GM21381 (cell line): Measurements from ENCODE around the gene ELF1.
"Not testable (repeated sequence)": the region's sequence is repeated elsewhere in the genome, so short reads cannot be mapped to it uniquely, and the experiment has no call there.

Experiments used
- ATAC-seq: cut with Tn5 transposase; IDR thresholded peaks from one replicate; pipeline ENCODE4 v1.9.1; 2021; ENCODE audit warnings: mild to moderate bottlenecking, moderate library complexity; ENCODE audit not compliant: unreplicated experiment

Gene ELF1

DNA sequence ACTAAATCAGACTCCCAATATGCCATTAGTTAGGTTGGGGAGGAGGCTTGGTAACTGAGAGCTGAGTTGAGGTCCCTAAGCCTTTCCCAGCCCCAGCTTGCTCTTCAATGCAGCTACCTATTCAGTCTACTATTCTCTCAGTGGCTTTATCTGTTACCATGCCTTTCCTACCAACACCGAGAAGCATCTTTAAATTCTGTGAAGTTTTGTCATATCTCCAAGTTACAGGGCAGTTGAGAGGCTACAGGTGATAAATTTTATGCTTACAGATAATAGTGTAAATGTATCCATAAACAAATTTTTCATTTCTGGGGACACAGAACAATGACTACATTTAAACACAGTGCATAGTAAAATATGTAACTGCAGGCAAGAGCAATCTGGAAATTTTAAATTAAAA, 110.6 kb downstream of the ELF1 start:
- no peak for ATAC-seq

DNA sequence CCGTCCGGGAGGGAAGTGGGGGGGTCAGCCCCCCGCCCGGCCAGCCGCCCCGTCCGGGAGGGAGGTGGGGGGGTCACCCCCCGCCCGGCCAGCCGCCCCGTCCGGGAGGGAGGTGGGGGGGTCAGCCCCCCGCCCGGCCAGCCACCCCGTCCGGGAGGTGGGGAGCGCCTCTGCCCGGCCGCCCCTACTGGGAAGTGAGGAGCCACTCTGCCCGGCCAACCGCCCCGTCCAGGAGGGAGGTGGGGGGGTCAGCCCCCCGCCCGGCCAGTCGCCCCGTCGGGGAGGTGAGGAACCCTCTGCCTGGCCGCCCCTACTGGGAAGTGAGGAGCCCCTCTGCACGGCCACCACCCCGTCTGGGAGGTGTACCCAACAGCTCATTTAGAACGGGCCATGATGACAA, 118.1 kb downstream of the ELF1 start:
- not testable (repeated sequence) for ATAC-seq

DNA sequence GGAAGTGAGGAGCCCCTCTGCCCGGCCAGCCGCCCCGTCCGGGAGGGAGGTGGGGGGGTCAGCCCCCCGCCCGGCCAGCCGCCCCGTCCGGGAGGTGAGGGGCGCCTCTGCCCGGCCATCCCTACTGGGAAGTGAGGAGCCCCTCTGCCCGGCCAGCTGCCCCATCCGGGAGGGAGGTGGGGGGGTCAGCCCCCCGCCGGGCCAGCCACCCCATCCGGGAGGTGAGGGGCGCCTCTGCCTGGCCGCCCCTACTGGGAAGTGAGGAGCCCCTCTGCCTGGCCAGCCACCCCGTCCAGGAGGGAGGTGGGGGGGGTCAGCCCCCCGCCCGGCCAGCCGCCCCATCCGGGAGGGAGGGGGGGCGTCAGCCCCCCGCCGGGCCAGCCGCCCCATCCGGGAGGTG, 118.5 kb downstream of the ELF1 start:
- not testable (repeated sequence) for ATAC-seq

DNA sequence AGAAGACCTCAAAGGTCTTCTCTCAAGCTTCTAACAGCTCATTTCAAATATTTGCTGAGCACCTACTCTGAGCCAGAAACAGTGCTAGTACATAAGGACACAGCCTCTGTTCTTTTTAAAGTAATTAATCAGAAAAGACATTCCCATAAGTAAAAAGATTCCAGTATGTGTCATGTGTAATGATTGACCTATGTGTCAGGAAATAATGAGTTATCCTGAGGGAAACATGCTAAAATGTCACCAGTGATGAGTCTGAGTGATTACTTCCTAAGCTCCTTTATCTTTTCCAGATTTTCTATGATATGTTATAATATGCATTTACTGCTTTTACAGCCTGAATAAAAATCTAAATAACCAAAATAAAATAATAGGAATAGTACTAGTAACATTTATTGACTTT, 122.1 kb downstream of the ELF1 start:
- ATAC-seq: no peak

DNA sequence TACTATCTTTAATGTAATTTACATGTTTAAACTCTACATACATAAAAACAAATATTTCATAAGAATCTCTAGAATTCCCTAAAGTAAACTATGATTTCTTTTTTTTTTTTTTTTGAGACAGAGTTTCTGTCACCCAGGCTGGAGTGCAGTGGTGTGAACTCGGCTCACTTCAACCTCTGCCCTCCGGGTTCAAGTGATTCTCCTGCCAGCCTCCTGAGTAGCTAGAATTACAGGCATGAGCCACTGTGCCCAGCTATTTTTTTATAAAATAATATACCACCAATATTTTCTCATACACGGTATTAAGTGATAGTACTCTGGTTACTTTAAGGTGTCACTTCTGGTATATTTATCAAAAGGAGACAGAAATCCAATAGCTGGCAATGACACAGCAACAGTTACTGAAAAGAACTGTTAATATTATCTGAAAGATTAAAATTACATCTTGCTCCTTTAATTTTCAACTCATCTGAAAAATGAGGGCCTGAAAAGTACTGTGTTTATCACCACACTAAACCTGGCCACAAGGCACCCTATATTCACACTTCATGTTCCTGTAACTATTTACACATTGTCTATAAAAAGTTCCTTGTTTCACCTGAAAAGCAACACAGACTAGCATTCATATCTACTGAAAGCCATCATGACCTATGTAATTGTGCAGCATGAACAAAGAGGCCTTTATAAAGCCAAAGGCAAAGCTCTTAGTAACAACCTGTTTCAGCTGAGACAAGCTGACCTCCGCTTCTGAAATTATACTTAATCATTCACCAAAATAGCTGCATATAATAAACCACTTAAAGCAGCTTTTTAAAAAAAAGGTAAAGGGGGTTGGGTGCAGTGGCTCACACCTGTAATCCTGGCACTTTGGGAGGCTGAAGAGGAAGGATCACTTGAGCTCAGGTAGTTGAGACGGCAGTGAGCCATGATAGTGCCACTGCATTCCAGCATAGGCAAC, 123.6 kb downstream of the ELF1 start:
- ATAC-seq: no peak

DNA sequence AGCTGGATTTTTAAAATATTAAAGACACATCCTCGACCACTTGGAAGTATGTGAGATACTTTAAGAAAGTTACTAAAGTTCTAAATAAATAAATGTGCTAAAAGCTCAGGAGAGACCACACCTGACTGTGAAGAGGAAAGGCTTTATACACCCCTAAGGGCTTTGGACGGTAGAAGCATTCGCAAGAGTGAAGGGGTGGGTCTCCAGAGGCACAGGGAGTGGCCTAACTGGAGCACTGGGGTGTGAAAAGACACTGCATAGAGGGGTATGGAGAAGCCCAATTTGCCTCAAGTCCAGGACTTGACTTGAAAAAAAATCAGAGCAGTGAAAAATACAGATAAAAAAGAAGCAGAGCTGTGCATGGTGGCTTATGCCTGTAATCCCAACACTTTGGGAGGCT, 125.5 kb downstream of the ELF1 start:
- ATAC-seq: not testable (repeated sequence)

DNA sequence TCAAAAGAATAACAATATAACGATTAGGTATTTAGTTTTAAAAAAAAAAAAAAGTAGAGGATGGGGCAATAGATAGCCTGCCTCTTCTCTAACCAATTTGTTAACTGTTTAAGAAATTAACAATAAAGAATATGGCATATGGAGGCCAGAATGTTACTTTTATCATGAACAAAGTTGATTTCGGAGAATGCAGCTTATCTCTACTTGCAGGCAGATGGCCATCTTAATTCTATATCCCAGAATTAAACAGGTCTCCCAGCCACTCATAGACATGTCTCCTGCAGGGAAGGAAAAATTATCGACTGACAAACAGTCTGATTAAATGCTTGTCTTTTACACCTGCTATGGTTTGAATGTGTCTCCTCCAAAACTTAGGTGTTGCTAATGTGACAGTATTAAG, 133.1 kb downstream of the ELF1 start:
- no peak for ATAC-seq

DNA sequence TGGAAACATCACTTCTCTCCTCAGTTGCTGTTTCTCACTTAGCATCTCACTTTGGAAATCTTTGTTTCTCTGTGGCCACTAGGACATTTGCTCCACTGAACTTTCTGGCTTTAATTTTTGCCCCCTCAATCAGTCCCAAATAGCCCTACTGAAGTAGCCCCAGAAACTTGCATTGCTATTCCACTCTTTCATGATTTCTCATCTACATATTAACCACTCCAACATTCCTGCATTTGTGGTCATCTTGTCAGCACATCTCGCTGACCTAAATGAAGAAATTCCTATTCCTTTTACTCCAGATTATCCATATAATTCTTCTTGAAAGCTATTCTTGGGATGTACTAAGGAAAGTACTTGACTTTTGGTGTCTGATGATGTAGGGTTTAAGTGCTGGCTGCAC, 134.9 kb downstream of the ELF1 start:
- ATAC-seq: not testable (repeated sequence)
